D721Med (cell line): ENCODE data around the gene SSBP4.
A peak's percentile ranks its signal among the peaks of the same experiment; 100 is the strongest.

ENCODE experiments used
- DNase-seq: peaks from one replicate; pipeline ENCODE4 v3.0.0; 2011; ENCODE audit warnings: low spot score; ENCODE audit not compliant: insufficient read length
- FAIRE-seq: peaks from 2 replicates; lab custom pipeline; 2011; peaks lifted over from hg19 to GRCh38; lab: Jason Lieb, UNC
- CTCF ChIP-seq: IDR thresholded peaks from 2 replicates; pipeline ENCODE4 v1.5.1; 2012; ENCODE audit warnings: mild to moderate bottlenecking, control low read depth; ENCODE audit not compliant: insufficient read depth; ENCODE audit errors: missing control alignments

The SSBP4 gene

GRCh38 chr19:18469069-18469846 is 50.1 kb downstream of the SSBP4 start:
- FAIRE-seq (no peak), DNase-seq (peak; percentile 71)
- peak; percentile 58 for TF ChIP-seq CTCF

- DNase-seq, result no peak
- FAIRE-seq, result no peak
- no peak for TF ChIP-seq CTCF
Observed at GRCh38 chr19:18470787-18471186, 51.6 kb downstream of the SSBP4 start.

GRCh38 chr19:18473003-18473705 is 54.0 kb downstream of the SSBP4 start:
- no peak for TF ChIP-seq CTCF
- no peak for FAIRE-seq

GRCh38 chr19:18473706-18474087 is 54.5 kb downstream of the SSBP4 start:
- FAIRE-seq (no peak), DNase-seq (no peak)
- no peak for TF ChIP-seq CTCF

More at GRCh38 chr19:18473003-18473705, 54.0 kb downstream of the SSBP4 start:
- no peak for DNase-seq

GRCh38 chr19:18474366-18474887 is 55.2 kb downstream of the SSBP4 start:
- FAIRE-seq (no peak), DNase-seq (no peak)
- no peak for TF ChIP-seq CTCF

- FAIRE-seq, result no peak
- no peak for TF ChIP-seq CTCF
- no peak for DNase-seq
Observed at GRCh38 chr19:18475004-18475453, 55.8 kb downstream of the SSBP4 start.

GRCh38 chr19:18475762-18476331 is 56.6 kb downstream of the SSBP4 start:
- no peak for DNase-seq
- no peak for FAIRE-seq
- no peak for TF ChIP-seq CTCF
